ENCODE measurements around the gene ZNF516. TPM values are rescaled to one million over a fixed set of nuclear protein-coding genes. Genes with fewer than 3 reads are reported as not detected.

The ZNF516 gene
- polyA plus RNA-seq, 3 donors: 5.0 to 41.9 (median 8.6) TPM

DNA sequence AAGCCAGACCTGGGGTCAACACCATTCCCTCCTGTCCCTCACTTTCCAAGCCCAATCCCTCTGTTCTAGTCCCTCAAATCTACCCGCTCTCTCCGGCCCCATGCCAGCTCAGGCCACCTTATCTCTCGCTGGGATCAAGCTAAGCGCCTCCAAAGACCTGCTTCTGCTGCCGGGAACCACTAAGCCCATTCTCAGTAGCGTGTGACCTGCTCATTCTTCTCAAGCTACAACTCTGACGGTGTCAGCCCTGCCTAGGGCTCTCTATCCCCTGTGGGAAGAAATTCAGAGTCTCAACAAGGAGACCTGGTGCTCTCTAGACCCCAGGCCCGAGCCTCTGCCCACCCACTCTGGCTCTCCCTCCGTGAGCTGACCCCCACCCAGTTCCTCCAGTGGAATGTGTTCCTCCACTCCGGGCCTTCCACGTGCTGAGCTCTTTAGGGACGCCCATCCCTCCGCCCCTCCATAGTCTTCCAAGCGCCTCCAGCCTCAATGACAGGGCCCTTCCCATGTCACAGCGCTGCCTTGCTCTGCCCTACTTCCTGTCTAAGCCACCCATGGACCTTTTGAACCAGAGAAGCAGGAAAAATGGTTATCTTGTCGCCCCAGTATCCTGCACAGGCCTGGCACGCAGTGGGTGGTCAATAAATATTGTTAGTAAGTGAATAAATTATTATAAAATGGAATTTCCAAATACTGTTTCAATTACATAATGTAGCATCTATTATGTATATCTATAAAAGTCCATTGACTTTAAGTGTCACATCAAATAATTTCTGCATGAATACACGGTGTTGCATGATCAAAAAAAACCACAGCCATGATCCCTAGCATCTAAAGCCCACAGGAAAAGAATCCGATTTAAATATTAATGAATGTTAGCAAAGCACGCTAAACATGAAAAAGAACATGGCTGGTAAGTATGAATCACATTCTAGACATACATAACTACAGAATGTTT is 127.6 kb downstream of the ZNF516 start:
- no peak overlapping the region for H3K9ac ChIP-seq (ENCODE audit: insufficient read depth, low read length, poor library complexity, severe bottlenecking)
- H3K79me2 ChIP-seq (ENCODE audit: insufficient read depth, low read length): peaks cover 84% of the 10 kb centered on the region
- H3K27me3 ChIP-seq (ENCODE audit: control insufficient read depth in 2 of 2, insufficient read depth in 2 of 2, low read length in 2 of 2): no peaks in the 10 kb centered on the region
- Mint-ChIP-seq H3K27me3 (ENCODE audit: low read depth in 3 of 3) (peaks cover 0 to 2% (median 0%) of the 10 kb centered on the region in 3 donors), H3K4me3 (no peak overlapping the region), H3K27ac (peak overlapping the region in 6 of 7 donors; percentile 31 to 79 (median 62)), H3K4me1 (peaks cover 2% of the 10 kb centered on the region), H3K36me3 (peaks cover 76 to 82% of the 10 kb centered on the region in 2 donors), H3K9me3 (no peaks in the 10 kb centered on the region)
- 97% methylated on average over 12 of the region's 20 CpGs for WGBS (ENCODE audit: insufficient coverage)
- intact Hi-C loops (cut with micrococcal nuclease): no loop called here
- H3K4me1 ChIP-seq (ENCODE audit: control insufficient read depth in 1 of 2, insufficient read depth in 2 of 2, low read length in 2 of 2): no peaks in the 10 kb centered on the region
- H2AFZ ChIP-seq (ENCODE audit: insufficient read depth, low read depth, low read length, poor library complexity, severe bottlenecking): no peak overlapping the region
- no peaks in the 10 kb centered on the region for H3K9me3 ChIP-seq (replicated peaks in 1 of 2; ENCODE audit: control insufficient read depth in 1 of 2, insufficient read depth in 1 of 2, low read length in 2 of 2)
- no peak for DNase-seq
- peaks cover 100% of the 10 kb centered on the region for H4K20me1 ChIP-seq (ENCODE audit: insufficient read depth, low read length)
- no peak overlapping the region for H3K4me3 ChIP-seq (replicated peaks in 1 of 3; ENCODE audit: low read depth in 2 of 3, low read length in 3 of 3)
- H3K4me2 ChIP-seq (replicated peaks; ENCODE audit: extremely low read depth, low read length, poor library complexity, severe bottlenecking): no peak overlapping the region
- TF ChIP-seq CTCF (IDR thresholded peaks at IDR 0.05): no peak
- H3K36me3 ChIP-seq (replicated peaks in 1 of 2; ENCODE audit: control insufficient read depth in 1 of 2, insufficient read depth in 2 of 2, low read length in 2 of 2): peaks cover 77 to 98% of the 10 kb centered on the region in 2 donors
- no peak overlapping the region for H3K27ac ChIP-seq (ENCODE audit: low read depth in 1 of 2, low read length in 2 of 2)

DNA sequence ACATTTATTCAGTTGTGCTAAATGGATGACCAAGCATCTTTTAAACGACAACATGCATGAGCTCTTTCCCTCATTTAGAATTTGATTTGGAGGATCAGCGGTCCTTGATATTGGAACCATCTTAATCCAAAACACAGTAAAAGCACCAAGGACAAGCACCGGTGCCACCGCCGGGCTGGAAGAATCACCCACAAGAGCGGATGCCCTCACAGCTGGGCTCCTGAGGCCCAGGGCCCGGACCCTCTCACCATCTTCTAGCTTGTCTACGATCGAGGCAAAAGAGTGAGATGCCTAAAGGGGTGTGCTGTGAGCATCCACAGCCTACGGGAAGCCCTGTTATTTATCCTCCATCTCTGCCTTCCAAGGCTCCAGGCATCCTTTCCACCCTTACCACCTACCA is 129.5 kb downstream of the ZNF516 start:
- Histone ChIP-seq H3K79me2 (ENCODE audit: insufficient read depth, low read length) (peaks cover 71% of the 10 kb centered on the region), H4K20me1 (ENCODE audit: insufficient read depth, low read length) (peaks cover 99% of the 10 kb centered on the region), H3K9me3 (replicated peaks in 1 of 2; ENCODE audit: control insufficient read depth in 1 of 2, insufficient read depth in 1 of 2, low read length in 2 of 2) (no peaks in the 10 kb centered on the region), H3K9ac (ENCODE audit: insufficient read depth, low read length, poor library complexity, severe bottlenecking) (no peak overlapping the region), H3K4me3 (replicated peaks in 1 of 3; ENCODE audit: low read depth in 2 of 3, low read length in 3 of 3) (no peak overlapping the region), H3K27ac (ENCODE audit: low read depth in 1 of 2, low read length in 2 of 2) (peak overlapping the region in 1 of 2 donors; percentile 52), H3K27me3 (ENCODE audit: control insufficient read depth in 2 of 2, insufficient read depth in 2 of 2, low read length in 2 of 2) (no peaks in the 10 kb centered on the region), H3K4me1 (ENCODE audit: control insufficient read depth in 1 of 2, insufficient read depth in 2 of 2, low read length in 2 of 2) (no peaks in the 10 kb centered on the region), H2AFZ (ENCODE audit: insufficient read depth, low read depth, low read length, poor library complexity, severe bottlenecking) (no peak overlapping the region), H3K4me2 (replicated peaks; ENCODE audit: extremely low read depth, low read length, poor library complexity, severe bottlenecking) (no peak overlapping the region), H3K36me3 (replicated peaks in 1 of 2; ENCODE audit: control insufficient read depth in 1 of 2, insufficient read depth in 2 of 2, low read length in 2 of 2) (peaks cover 75 to 98% of the 10 kb centered on the region in 2 donors)
- H3K27me3 Mint-ChIP-seq (ENCODE audit: low read depth in 3 of 3): no peaks in the 10 kb centered on the region
- H3K4me1 Mint-ChIP-seq: peaks cover 2% of the 10 kb centered on the region
- WGBS (ENCODE audit: insufficient coverage): 100% methylated on average over 1 of the region's 10 CpGs
- DNase-seq: no peak
- H3K27ac Mint-ChIP-seq: peak overlapping the region in 3 of 7 donors; percentile 47 to 81 (median 48)
- intact Hi-C loops (cut with micrococcal nuclease): no loop called here
- H3K36me3 Mint-ChIP-seq: peaks cover 81 to 84% of the 10 kb centered on the region in 2 donors
- no peak for TF ChIP-seq CTCF (IDR thresholded peaks at IDR 0.05)
- H3K9me3 Mint-ChIP-seq: peaks cover 0 to 1% (median 0%) of the 10 kb centered on the region in 7 donors
- no peak overlapping the region for H3K4me3 Mint-ChIP-seq
